ENCODE results near the gene FLNB.

DNA sequence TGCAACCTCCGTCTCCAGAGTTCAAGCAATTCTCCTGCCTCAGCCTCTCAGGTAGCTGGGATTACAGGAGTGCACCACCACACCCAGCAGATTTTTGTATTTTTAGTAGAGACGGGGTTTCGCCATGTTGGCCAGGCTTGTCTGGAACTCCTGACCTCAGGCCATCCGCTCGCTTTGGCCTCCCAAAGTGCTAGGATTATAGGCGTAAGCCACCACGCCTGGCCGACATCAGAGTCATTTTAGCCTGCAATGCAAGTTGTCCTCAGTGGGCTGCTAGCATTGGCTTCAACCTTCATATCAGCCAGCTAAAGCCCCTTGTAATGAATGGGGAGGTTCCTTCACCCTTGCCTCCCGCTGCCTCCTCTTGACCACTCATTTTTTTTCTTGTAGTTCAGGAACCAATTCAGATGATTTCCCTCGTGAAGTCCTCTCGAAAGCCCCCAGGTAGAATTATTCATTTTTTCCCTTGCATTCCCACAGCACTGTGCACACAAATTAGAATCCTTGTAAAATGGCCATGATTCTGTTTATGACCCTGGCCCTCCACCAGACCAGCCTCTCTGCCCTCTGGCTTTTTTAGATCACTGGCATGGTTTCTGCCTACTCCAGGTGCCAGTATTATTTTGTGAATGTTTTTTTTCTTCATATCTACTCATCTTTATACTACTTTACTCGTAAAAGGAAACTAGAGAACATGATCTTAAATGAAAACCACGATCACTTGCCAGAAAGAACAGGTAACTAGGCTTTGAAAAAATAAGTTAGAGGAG is 29.1 kb downstream of the FLNB start:
- TF ChIP-seq KLF10 (tag by site-specific recombination; IDR thresholded peaks at IDR 0.05) (no peak), MZF1 (tag by site-specific recombination; IDR thresholded peaks at IDR 0.05; ENCODE audit: borderline replicate concordance) (no peak), MEIS1 (CRISPR knock-in tag; IDR thresholded peaks at IDR 0.05; ENCODE audit: borderline replicate concordance) (no peak)
- TF ChIP-seq, protein P1, sequence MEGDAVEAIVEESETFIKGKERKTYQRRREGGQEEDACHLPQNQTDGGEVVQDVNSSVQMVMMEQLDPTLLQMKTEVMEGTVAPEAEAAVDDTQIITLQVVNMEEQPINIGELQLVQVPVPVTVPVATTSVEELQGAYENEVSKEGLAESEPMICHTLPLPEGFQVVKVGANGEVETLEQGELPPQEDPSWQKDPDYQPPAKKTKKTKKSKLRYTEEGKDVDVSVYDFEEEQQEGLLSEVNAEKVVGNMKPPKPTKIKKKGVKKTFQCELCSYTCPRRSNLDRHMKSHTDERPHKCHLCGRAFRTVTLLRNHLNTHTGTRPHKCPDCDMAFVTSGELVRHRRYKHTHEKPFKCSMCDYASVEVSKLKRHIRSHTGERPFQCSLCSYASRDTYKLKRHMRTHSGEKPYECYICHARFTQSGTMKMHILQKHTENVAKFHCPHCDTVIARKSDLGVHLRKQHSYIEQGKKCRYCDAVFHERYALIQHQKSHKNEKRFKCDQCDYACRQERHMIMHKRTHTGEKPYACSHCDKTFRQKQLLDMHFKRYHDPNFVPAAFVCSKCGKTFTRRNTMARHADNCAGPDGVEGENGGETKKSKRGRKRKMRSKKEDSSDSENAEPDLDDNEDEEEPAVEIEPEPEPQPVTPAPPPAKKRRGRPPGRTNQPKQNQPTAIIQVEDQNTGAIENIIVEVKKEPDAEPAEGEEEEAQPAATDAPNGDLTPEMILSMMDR (tag by site-specific recombination; IDR thresholded peaks at IDR 0.05), result no peak

Measured in HEK293 (cell line).